GM18499 (cell line): ENCODE results near the gene CCDC85C.

Experiments used
- ATAC-seq: cut with Tn5 transposase; IDR thresholded peaks from one replicate; pipeline ENCODE4 v1.9.1; 2021; ENCODE audit warnings: moderate number of reproducible peaks; ENCODE audit not compliant: insufficient read depth, unreplicated experiment

CCDC85C gene

DNA sequence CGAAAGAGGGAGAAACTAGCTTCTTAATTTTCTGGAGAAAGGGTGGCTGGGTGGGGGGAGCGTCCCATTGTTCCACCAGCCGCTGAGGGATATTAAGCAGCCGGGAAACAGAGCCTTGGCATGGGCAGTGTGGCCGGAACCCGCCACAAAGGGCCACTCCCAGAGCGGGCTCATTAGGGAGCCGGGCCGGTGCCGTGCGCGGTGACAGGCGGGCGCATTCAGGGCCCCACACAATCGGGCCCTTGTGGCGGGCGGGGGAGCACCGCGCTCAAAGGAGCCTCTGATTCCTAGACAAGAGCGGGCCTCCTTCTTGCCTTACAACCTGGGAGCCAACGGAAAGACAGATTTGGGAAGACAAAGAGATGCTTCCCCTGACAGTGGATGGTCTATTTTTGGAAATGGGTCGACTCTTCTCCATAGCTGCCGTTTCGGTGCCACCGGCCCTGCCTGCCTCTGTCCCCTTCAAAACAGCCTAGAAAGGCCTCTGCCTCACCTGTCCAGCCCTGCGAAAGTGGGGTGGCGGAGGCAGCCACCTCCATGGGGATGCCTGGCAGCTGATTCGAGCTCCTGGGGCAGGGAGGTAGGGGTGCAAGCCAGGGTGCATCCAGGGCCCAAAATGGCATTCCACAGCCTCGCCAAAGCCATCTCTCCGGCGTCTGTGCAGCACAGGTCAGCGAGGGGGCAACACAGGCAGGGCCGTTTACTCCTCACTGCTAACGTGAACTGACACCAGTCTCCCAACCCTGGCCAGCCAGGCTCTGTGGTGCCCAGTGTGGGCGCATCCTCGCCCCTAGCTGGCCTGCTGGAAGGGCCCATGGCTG, 10.9 kb downstream of the CCDC85C start:
- ATAC-seq: no peak

DNA sequence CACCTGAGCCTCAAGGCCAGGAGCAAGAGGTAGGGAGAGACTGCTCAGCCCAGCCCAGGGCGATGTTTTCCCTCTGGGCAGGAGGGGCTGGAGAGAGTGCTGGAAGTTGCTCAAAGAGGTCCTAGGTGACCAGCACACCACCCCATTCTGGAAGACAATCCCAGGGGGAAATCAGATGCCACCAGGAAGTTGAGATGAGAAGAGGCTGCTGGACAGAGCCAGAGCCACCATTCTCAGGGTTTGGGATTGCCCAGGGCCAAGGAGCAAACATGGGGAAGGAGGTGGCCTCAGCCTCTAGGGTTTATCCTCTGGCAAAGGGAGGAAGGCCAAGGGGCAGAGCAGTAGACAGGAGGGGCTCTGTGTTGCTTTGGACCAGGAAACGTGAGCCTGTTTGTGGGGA, 11.6 kb downstream of the CCDC85C start:
- no peak for ATAC-seq

GRCh38 chr14:99590746-99591555, 13.1 kb downstream of the CCDC85C start:
- no peak for ATAC-seq

GRCh38 chr14:99589651-99590530, 14.1 kb downstream of the CCDC85C start:
- ATAC-seq: no peak

DNA sequence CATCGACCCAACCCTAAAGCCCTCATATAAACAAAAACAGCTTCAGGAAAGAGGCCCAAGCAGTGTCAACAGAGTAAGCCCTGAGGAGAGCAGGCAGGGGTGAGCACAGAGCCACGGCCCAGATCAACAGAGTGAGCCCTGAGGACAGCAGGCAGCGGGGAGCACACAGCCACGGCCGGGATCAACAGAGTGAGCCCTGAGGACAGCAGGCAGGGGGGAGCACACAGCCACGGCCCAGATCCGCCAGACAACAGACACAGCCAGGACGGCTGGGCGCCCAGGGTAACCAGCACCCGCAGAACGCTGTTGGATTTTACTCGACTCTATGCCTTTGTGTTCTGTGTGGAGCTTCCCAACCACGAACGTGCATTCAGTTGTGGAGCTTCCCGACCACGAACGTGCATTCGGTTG, 15.0 kb downstream of the CCDC85C start:
- ATAC-seq: no peak

DNA sequence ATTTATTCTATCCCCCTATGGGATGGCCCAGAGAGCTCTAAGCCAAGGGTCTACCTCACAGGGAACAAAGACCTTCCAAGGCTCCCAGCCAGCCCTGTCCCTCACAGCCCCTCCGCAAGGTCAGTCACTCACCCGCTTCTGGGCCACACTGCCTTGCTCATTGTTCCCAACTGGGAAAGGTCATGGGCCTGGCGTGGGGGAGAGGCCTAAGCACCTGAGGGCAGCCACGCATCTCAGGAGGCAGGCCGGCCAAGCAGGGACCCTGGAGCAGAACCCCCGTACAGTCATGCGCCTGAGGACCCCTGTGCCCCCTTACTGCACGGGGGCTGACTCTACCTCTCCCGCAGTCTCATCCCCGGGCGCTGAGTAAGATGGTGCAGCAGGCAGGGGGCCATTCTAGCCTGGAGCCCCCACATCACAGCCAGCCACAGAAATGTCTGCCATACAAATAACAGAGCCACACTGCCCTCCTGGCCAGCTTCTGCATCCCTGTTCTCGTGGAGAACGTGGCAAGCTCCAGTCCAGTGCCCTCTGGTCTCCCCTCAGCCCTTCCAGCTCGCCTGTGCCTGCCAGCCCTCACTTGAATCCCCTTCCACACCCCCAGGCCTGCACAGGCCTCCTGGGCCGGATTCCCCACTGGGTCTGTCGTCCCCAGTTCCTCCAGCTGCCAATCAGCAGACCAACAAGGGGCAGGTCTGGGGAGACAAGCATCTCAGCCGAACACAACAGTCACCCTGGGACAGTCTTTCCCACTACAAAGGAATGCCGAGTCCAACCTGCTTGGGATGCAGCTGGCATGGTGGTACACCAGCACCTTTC, 16.3 kb downstream of the CCDC85C start:
- ATAC-seq: no peak

DNA sequence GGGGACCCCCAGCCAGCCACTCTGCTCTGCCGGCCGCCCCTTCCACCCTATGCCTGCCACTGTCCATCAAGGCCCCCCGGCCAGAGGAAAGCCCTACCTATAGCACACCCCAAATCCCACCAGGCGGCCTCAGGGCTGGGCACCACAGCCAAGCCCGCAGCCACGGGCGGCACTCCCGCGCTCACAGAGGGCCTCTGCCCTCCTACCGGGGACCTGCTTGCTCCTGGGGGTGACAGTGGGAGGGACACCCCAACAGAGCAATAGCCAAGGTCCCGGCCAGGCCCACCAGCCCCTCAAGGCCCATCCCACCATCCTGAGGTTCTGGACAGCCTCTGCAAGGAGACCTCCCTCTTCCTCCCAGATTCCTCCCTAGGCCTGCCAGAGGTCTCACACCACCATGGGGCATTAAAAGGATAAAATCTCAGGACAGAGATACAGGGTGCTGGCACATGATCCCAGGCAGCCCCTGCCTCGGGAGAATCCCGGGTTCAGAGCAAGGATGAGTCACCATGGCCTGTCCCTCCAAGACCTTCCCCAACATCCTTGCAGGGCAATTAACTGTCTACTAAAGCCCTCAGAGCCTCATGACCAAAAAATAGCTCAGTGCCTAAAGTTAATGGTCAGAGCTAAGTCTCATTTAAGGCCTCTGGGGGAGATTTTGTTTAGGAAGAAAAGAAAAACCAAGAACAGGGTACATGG, 17.1 kb downstream of the CCDC85C start:
- ATAC-seq: no peak

DNA sequence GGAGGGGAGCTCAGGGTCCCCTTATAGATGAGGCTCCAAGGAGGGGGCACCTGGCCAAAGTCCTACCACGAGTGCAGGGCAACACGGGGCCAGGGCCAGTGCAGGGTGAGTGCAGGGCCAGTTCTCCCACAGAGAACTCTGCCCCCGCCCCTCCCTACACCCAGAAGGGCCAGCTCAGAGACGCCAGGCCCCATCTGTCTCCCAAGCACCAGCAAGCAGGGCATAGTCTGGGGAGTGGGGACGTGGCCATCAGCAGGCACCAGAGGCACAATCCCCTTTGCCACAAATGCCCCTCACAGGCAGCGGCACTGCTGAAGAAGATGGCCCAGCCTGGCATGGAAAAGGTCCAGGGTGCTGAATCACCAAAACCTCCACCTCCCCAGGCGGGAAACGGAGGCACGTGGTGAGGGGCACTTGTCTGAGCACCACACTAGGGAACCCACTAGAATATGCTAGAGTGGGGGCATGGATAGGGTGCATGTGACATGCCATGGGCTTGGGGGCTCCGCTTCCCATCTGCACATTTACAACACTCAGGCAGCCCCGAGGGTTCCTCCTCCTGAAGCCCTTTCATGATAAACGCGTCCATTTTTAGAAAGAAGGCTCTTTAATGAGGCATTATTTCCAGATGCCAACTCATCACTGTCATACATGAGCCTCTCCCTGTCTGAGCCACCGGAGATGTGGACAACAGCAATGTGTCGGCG, 17.8 kb downstream of the CCDC85C start:
- ATAC-seq: no peak

- ATAC-seq: no peak
These were observed 19.2 kb downstream of the CCDC85C start for GRCh38 chr14:99584823-99585222.

DNA sequence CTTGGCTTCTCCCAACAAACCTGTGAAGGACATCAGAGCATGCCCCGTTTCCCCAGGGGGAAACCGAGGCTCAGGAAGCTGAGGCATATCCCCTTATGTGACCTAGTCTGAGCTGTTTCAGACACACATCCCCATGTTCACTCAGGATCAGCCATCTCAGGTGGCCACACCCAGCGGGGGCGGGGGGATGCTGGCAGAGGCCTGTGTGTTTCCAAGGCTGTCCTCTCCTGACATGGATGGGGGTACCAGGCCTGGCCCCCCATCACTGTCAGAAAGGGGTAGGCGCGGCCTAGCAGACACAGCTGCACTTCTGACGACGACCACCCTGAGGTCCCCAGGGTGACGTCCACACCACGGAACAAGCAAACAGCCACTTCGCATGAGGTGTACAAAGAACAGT, 22.1 kb downstream of the CCDC85C start:
- no peak for ATAC-seq

DNA sequence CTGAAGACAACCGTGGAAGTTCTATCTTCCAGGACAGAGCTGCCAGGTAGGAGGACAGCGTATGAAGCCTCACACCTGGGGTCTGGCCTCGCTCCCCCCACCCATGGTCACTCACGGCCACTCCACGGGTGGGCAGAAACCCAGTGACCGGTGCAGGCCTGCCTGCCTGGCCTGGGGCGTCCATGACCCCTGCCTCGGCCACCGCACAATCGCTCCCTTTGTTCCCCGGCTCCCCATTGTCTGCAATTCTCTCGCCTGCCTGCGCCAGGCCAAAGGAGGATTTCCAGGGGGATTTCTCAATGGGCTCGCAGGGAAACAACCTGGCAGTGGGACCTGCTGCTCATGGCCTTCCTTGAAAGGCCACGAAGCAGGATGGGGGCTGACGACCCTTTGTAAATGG, 22.6 kb downstream of the CCDC85C start:
- ATAC-seq: no peak

DNA sequence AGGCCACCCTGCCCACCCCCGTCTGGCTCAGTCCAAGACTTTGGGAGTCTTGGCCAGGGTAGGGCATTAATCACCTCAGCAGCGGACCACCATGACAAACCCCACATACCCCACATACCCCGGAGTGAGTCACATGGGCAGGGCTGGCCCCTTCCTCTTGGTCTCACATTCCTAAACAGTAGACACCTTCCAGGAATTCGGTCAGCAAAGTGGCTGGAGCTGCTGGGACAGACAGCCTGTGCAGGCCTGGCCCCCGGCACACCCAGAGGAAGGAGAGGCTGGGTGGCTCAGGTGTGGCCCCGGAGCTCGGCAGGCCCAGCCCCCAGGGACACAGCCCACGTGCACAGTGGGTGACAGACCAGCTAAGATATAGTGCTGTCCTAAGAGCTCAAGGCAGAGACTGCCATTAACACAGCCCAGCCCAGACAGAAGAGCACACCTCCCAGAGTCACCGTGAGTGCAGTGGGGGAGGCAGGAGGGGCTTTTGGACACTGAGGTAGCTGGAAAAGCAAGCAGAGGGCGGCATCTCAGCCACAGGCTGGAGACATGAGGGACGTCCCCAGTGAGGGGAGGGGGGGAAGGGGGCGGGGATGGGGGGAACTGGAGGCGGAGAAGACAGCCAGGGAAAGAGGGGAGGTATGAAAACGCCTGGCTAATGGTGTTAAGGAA, 24.0 kb downstream of the CCDC85C start:
- ATAC-seq: no peak

DNA sequence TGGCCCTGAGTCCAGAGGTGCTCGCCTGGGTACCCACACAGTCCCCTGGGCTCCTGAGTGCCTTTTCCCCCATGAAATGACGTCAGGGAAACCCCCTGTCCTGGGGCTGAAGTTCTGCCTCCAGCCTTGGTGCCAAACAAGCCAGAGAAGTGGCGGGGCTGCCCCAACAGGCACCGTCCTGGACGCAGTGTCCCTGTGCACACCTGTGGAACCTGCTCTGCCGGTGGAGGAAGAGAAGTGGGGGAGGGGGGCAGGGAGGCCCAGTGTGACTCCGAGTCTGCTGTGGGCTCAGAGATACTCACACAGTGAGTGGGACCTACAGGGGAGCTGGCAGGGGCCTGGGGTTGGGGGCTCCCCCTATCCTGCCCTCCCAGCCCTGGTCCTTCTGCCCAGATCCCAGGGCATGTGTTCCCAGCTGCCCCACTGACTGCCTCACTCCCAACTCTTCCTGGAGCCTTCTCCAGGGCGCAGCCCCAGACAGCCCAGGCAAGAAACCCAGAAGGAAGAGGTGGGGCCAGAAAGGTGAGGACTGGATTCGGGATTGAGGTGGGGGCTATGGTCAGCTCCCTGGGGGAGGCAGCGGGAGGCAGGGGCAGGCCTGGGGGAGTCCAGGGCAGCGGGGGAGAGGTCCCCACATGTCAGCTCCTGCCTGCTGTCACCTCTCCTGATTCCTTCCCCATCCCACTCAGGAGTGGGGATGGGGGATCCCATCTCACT, 24.7 kb downstream of the CCDC85C start:
- ATAC-seq: no peak

GRCh38 chr14:99578541-99579101, 25.4 kb downstream of the CCDC85C start:
- ATAC-seq: no peak

DNA sequence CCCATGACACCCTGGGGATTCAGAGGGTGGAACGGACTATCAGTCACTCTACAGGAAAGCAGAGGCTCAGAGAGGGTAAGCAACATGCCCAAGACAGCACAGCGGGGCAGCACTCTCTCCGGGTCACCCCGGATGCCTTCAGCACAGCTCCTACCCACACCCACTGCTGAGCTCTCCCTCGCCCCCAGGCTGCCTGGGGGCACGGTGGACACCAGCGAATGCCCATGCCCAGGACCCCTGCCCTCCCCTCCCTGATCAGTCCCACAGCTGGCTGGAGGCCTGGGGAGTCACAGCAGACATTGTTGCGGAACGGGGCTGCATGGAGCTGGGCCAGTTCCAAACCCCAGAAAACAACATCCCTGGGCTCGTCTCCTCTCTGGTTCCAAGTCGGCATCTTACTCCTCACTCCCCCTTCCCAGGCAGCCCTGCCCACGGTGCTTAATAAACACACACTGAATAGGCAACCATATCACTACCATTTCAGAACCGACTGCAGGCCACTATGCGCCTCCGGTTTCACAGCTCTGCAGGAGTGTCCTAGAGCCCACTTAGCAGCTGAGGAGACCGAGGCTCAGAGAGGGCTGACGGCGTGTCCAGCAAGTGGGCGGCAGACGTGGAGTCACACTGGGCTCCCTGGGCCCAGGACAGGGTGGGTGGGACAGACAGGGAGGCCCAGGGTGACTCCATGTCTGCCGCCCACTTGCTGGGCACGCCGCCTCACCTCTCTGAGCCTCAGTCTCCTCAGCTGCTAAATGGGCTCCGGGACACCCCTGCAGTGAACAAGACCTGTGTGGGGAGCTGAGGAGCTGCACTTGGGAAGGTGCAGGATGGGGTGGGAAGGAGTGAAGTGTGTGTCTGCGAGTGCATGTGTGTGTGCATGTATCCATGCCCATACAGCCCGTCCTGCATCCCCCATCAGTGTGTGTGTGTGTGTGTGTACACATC, 27.0 kb downstream of the CCDC85C start:
- no peak for ATAC-seq

GRCh38 chr14:99576304-99576703, 27.7 kb downstream of the CCDC85C start:
- no peak for ATAC-seq
